Kidney (tissue), 14 donors: Measurements from ENCODE around the gene SSPN. TPM values are rescaled to one million over a fixed set of nuclear protein-coding genes. Genes with fewer than 3 reads are reported as not detected.

ENCODE experiments used
- DNase-seq, 5 donors: peaks; one replicate each; pipeline ENCODE4 v3.0.0-alpha.2; 2013 to 2020
- FAIRE-seq: peaks from 2 replicates; lab custom pipeline; 2012; peaks lifted over from hg19 to GRCh38; lab: Jason Lieb, UNC
- H3K27ac ChIP-seq, 2 donors: one replicate each; pipeline ENCODE4 v1.7.0; 2013; ENCODE audit warnings: low read depth in 2 of 2, low read length in 2 of 2, inconsistent platforms in 1 of 2
- H3K27me3 ChIP-seq: one replicate; pipeline ENCODE4 v1.7.1; 2013; ENCODE audit warnings: low read length, inconsistent platforms; ENCODE audit not compliant: control insufficient read depth, insufficient read depth
- H3K36me3 ChIP-seq, 3 donors: one replicate each; pipeline versions ENCODE4 v1.7.0 to v1.7.1; 2013; ENCODE audit warnings: low read length in 3 of 3, control low read depth in 1 of 3, inconsistent platforms in 1 of 3; ENCODE audit not compliant: insufficient read depth in 3 of 3, control insufficient read depth in 2 of 3
- H3K4me1 ChIP-seq, 3 donors: one replicate each; pipeline versions ENCODE4 v1.7.0 to v1.7.1; 2013; ENCODE audit warnings: low read length in 3 of 3, inconsistent platforms in 1 of 3, low read depth in 1 of 3; ENCODE audit not compliant: control insufficient read depth in 2 of 3, insufficient read depth in 2 of 3
- H3K4me3 ChIP-seq, 3 donors: one replicate each; pipeline versions ENCODE4 v1.7.0 to v1.8.1; 2013; ENCODE audit warnings: low read length in 3 of 3, control low read depth in 1 of 3, inconsistent platforms in 1 of 3
- H3K9ac ChIP-seq, 3 donors: one replicate each; pipeline versions ENCODE4 v1.7.0 to v1.7.1; 2013; ENCODE audit warnings: low read length in 3 of 3, control low read depth in 1 of 3, inconsistent platforms in 1 of 3
- H3K9me3 ChIP-seq, 3 donors: one replicate each; pipeline versions ENCODE4 v1.7.0 to v1.7.1; 2013; ENCODE audit warnings: low read length in 3 of 3, control low read depth in 1 of 3, inconsistent platforms in 1 of 3; ENCODE audit not compliant: control insufficient read depth in 2 of 3, insufficient read depth in 1 of 3
- intact Hi-C: fragments of 100-400 bp; cut with DNase I; formaldehyde crosslinking; loops from one replicate; pipeline ENCODE4 v1.11.1; 2022
- polyA plus RNA-seq: library from polyadenylated mRNA; stranded (reverse); fragments of 350-450 nt; fragmentation: Illumina TruSeq; extraction: RNeasy Lipid Tissue Mini Kit (QIAGEN cat#74804); gene quantifications from one replicate; pipeline ENCODE4 v1.2.3, GENCODE V29; 2014; ENCODE audit warnings: low read depth, low replicate concordance; ENCODE audit not compliant: insufficient read depth
- total RNA-seq: library from RNA; stranded (reverse); fragmentation: NEBNext Ultra II Directional; extraction: Animal tissue kit (Norgen Biotek cat#: 25700); gene quantifications from one replicate; pipeline ENCODE4 v1.2.1, GENCODE V29; 2021
- TF ChIP-seq, protein P1 (sequence below): IDR thresholded peaks from 3 replicates; pipeline ENCODE4 v1.5.1; 2012; ENCODE audit warnings: mild to moderate bottlenecking, moderate library complexity, borderline replicate concordance; ENCODE audit not compliant: insufficient read depth; ENCODE audit errors: extremely low read depth
- donor health status: control.
- donor health status: control.
- donor health status: control.
- donor health status: control.
- donor health status: control.
- donor health status: DM: yes; HTN: yes; CAD: no.
- donor health status: Normal renal cell carcinoma (clear cell type).

Gene SSPN
- total and polyA plus RNA-seq, 2 donors from 2014 or later: 3.2 to 17.8 TPM

GRCh38 chr12:26282339-26282940 is 87.1 kb downstream of the SSPN start:
- Histone ChIP-seq H3K4me1 (peaks cover 0 to 3% (median 0%) of the 10 kb centered on the region in 3 donors), H3K4me3 (no peak overlapping the region), H3K27ac (no peak overlapping the region), H3K27me3 (no peaks in the 10 kb centered on the region), H3K9ac (no peak overlapping the region), H3K36me3 (no peaks in the 10 kb centered on the region), H3K9me3 (no peaks in the 10 kb centered on the region)
- FAIRE-seq (no peak), DNase-seq (no peak)
- TF ChIP-seq, protein P1, sequence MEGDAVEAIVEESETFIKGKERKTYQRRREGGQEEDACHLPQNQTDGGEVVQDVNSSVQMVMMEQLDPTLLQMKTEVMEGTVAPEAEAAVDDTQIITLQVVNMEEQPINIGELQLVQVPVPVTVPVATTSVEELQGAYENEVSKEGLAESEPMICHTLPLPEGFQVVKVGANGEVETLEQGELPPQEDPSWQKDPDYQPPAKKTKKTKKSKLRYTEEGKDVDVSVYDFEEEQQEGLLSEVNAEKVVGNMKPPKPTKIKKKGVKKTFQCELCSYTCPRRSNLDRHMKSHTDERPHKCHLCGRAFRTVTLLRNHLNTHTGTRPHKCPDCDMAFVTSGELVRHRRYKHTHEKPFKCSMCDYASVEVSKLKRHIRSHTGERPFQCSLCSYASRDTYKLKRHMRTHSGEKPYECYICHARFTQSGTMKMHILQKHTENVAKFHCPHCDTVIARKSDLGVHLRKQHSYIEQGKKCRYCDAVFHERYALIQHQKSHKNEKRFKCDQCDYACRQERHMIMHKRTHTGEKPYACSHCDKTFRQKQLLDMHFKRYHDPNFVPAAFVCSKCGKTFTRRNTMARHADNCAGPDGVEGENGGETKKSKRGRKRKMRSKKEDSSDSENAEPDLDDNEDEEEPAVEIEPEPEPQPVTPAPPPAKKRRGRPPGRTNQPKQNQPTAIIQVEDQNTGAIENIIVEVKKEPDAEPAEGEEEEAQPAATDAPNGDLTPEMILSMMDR: no peak
- intact Hi-C loops: no loop called here

- TF ChIP-seq, protein P1: no peak
Observed at GRCh38 chr12:26283046-26283445, 87.7 kb downstream of the SSPN start.

GRCh38 chr12:26283617-26284016 is 88.2 kb downstream of the SSPN start:
- Histone ChIP-seq H3K27ac (no peak overlapping the region), H3K4me3 (no peak overlapping the region), H3K9me3 (no peaks in the 10 kb centered on the region), H3K4me1 (peaks cover 0 to 13% (median 0%) of the 10 kb centered on the region in 3 donors), H3K9ac (no peak overlapping the region), H3K27me3 (no peaks in the 10 kb centered on the region), H3K36me3 (no peaks in the 10 kb centered on the region)
- TF ChIP-seq, protein P1: no peak
- intact Hi-C loops: no loop called here
- no peak for FAIRE-seq
- DNase-seq: no peak

More at GRCh38 chr12:26283046-26283445, 87.7 kb downstream of the SSPN start:
- DNase-seq: no peak
- H3K4me1 ChIP-seq: peaks cover 0 to 8% (median 0%) of the 10 kb centered on the region in 3 donors
- H3K36me3 ChIP-seq: no peaks in the 10 kb centered on the region
- no peak overlapping the region for H3K27ac ChIP-seq
- H3K9ac ChIP-seq: no peak overlapping the region
- H3K4me3 ChIP-seq: no peak overlapping the region
- H3K9me3 ChIP-seq: no peaks in the 10 kb centered on the region
- H3K27me3 ChIP-seq: no peaks in the 10 kb centered on the region
- no peak for FAIRE-seq
- intact Hi-C loops: no loop called here
